Activated naive CD8-positive, alpha-beta T cell (primary cell): ENCODE results near the gene BLCAP.

Experiments
- H3K27ac Mint-ChIP-seq: one replicate; pipeline ENCODE4 v1.8.0; 2021; ENCODE audit warnings: mixed read lengths
- H3K27me3 Mint-ChIP-seq: one replicate; pipeline ENCODE4 v1.8.0; 2021; ENCODE audit warnings: mixed read lengths
- H3K36me3 Mint-ChIP-seq: one replicate; pipeline ENCODE4 v1.8.0; 2021; ENCODE audit warnings: mixed read lengths
- H3K4me1 Mint-ChIP-seq: one replicate; pipeline ENCODE4 v1.8.0; 2021; ENCODE audit warnings: low read depth, mixed read lengths
- H3K4me3 Mint-ChIP-seq: one replicate; pipeline ENCODE4 v1.8.0; 2021; ENCODE audit warnings: mild to moderate bottlenecking, mixed read lengths
- H3K9me3 Mint-ChIP-seq: one replicate; pipeline ENCODE4 v1.8.0; 2021; ENCODE audit warnings: low read depth, mixed read lengths

The BLCAP gene

DNA sequence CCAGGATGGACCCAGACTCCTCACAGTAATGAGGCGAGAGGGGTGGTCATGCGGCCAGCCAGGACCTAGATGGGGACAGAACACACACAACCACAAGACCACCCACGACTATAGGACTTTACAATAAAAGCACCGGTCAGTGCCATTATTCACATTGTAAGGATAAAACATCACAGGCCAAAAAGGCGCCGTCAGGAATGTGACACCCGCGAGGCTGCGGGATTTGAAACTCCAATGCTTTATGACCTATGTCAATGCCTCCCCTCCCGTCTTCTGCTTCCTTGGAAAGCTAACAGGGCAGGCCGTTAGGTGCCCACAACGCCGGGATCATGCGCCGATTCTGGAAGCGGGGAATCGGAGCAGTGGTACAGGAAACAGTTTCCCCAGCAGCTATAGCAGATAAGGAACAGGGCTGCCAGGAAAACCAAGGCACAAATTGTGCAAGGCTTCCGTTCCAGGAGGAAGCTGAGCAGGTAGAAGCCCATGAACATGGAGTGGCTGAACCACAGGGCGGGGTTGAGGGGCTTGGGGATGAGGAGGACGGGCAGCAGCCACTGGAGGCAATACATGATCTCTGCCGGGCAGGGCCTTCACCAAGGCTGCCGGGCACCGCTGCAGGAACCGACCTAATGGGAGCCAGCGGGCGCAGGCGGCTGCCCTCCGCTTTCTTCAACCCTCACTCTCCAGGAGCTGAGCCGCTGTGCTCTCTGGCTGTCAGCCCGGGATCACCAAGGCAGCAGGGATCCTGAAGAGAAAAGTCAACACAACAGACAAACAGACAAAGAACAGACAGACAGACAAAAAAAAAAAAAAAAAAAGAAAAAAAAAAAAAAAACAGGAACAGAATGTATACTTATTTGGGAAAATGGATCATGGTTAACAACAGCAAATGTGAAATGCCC, 8.8 kb downstream of the BLCAP start:
- H3K27me3 Mint-ChIP-seq: no peaks in the 10 kb centered on the region
- H3K4me3 Mint-ChIP-seq: no peak overlapping the region

GRCh38 chr20:37518059-37518458, 9.6 kb downstream of the BLCAP start:
- Mint-ChIP-seq H3K4me3 (no peak overlapping the region), H3K27me3 (no peaks in the 10 kb centered on the region), H3K36me3 (peaks cover 7% of the 10 kb centered on the region), H3K27ac (no peak overlapping the region), H3K4me1 (peaks cover 35% of the 10 kb centered on the region), H3K9me3 (no peaks in the 10 kb centered on the region)

More for the DNA sequence above, 8.8 kb downstream of the BLCAP start:
- Mint-ChIP-seq H3K27ac (no peak overlapping the region), H3K4me1 (peaks cover 43% of the 10 kb centered on the region), H3K9me3 (no peaks in the 10 kb centered on the region), H3K36me3 (peaks cover 7% of the 10 kb centered on the region)

- Mint-ChIP-seq H3K36me3 (peaks cover 8% of the 10 kb centered on the region), H3K27ac (no peak overlapping the region), H3K9me3 (no peaks in the 10 kb centered on the region), H3K4me1 (peaks cover 30% of the 10 kb centered on the region), H3K4me3 (no peak overlapping the region), H3K27me3 (no peaks in the 10 kb centered on the region)
These were observed 10.6 kb downstream of the BLCAP start for GRCh38 chr20:37516811-37517750.

- Mint-ChIP-seq H3K36me3 (peaks cover 14% of the 10 kb centered on the region), H3K4me1 (peaks cover 27% of the 10 kb centered on the region), H3K27ac (no peak overlapping the region), H3K9me3 (no peaks in the 10 kb centered on the region), H3K27me3 (no peaks in the 10 kb centered on the region), H3K4me3 (no peak overlapping the region)
These were observed 11.8 kb downstream of the BLCAP start for GRCh38 chr20:37515876-37516275.

DNA sequence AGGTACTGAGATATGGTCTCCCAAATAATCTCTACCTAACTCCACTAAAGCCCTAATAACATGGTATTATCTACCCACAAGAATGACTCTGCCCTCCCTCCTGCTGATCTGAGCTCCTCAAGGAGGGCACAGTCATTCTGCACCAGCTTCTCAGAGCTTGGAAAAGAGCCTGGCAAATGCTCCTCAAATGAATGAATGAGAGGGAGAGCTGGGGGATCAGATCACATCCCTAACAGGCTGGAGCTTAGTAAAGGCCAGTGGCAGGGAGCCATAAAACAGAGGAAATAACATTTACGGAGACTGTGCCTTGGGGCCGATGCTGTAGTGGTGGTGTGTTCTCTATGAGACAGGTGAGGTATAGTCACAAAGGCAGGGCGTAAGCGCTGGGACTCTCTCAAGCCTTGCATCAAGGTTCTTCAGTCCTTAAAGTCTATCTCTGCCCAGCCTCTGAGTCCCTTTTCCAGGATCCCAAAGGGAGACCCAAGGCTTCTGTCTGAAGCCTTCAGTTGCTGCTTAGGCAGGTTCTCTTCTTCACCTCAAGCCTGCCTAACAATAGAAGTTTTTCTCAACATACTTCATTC, 13.8 kb downstream of the BLCAP start:
- Mint-ChIP-seq H3K36me3 (peaks cover 14% of the 10 kb centered on the region), H3K27ac (no peak overlapping the region), H3K4me1 (peaks cover 21% of the 10 kb centered on the region)

GRCh38 chr20:37511610-37512275, 15.9 kb downstream of the BLCAP start:
- Mint-ChIP-seq H3K36me3 (peaks cover 11% of the 10 kb centered on the region), H3K27ac (no peak overlapping the region), H3K4me3 (no peak overlapping the region), H3K4me1 (peaks cover 12% of the 10 kb centered on the region), H3K9me3 (no peaks in the 10 kb centered on the region), H3K27me3 (no peaks in the 10 kb centered on the region)

More for the DNA sequence above, 13.8 kb downstream of the BLCAP start:
- Mint-ChIP-seq H3K27me3 (no peaks in the 10 kb centered on the region), H3K4me3 (no peak overlapping the region), H3K9me3 (no peaks in the 10 kb centered on the region)

DNA sequence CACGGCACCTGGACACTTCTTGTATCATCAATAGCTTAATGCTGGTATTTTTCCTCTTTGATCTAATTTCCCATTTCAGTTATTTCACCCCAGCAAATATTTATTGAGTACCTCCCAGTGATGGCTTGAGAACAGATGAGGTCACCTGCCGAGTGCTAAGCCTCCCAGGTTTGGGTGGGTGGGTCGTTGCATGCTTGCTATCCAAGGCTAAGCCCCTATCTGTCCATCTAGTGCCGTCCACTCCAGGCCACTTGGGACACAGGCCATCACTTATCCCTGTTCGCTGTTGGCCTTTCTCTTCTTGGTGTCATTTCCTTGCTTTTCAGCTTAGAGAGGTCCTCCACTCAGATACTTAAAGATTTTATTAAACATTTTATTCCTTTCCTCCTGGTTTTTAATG, 17.4 kb downstream of the BLCAP start:
- Mint-ChIP-seq H3K27ac (no peak overlapping the region), H3K4me3 (no peak overlapping the region), H3K4me1 (peaks cover 7% of the 10 kb centered on the region), H3K36me3 (peaks cover 10% of the 10 kb centered on the region), H3K9me3 (no peaks in the 10 kb centered on the region), H3K27me3 (no peaks in the 10 kb centered on the region)

DNA sequence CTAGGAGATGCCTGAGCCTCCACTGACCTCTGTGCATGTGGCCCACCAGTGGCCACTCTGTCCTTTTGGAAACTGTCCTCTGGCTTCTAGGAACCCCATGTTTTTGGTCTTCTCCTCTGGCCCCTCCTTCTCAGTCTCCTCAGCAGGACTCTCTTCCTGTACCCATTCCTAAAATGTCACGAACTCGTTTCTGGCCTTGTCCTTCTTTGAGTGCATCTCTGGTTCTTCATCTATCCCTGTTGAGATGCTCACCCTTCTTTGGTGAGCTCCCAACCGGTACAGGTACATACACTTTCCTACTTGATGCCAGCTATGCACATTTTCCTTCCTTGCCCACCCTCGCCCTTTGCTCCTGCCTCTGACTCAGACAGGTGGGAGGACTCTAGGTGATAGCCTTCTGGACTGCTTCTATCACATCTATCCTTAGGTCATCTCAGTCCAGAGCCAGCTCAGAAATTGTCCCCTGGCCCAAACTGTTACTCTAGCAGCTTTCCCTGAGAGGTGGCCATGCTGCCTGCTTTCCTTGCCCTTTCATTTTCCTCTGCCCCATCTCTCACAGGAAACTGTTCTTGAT, 21.4 kb downstream of the BLCAP start:
- no peaks in the 10 kb centered on the region for H3K4me1 Mint-ChIP-seq
- H3K27me3 Mint-ChIP-seq: no peaks in the 10 kb centered on the region
- no peaks in the 10 kb centered on the region for H3K9me3 Mint-ChIP-seq
- H3K36me3 Mint-ChIP-seq: peaks cover under 1% of the 10 kb centered on the region
- no peak overlapping the region for H3K4me3 Mint-ChIP-seq
- no peak overlapping the region for H3K27ac Mint-ChIP-seq

- H3K9me3 Mint-ChIP-seq: no peaks in the 10 kb centered on the region
- H3K27me3 Mint-ChIP-seq: no peaks in the 10 kb centered on the region
- no peaks in the 10 kb centered on the region for H3K4me1 Mint-ChIP-seq
- H3K27ac Mint-ChIP-seq: peak overlapping the region; percentile 37
- no peak overlapping the region for H3K4me3 Mint-ChIP-seq
- no peaks in the 10 kb centered on the region for H3K36me3 Mint-ChIP-seq
These were observed 22.2 kb downstream of the BLCAP start for GRCh38 chr20:37505263-37506151.

DNA sequence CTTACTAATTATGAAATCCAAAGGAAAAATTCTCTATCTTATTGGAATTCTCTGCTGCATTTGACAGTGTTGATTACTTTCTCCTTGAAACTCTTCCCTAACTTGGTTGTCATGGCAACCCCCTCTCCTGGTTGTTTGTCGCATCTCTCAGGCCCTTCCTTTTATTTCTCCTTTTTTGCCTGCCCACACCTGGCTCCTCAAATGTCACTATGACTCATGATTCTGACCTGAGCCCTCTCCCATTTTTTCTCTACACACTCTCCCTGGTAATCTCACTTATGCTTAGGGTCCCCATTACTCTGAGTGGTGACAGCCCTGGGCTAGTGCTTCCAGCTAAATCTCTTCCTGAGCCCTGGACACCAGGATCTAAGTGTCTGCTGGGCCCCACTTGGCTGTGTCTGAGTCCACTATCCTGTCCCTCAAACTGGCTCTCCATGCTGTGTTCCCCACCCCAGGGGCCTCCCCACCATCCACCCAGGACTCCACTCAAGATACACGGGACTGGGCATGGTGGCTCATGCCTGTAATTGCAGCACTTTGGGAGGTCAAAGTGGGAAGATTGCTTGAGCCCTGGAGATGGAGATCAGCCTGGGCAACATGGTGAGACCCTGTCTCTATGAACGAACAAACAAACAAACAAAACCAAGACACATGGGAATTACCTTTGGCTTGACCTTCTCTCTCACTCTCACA, 23.1 kb downstream of the BLCAP start:
- H3K4me1 Mint-ChIP-seq: no peaks in the 10 kb centered on the region

GRCh38 chr20:37503256-37503927, 24.3 kb downstream of the BLCAP start:
- Mint-ChIP-seq H3K27me3 (no peaks in the 10 kb centered on the region), H3K36me3 (no peaks in the 10 kb centered on the region), H3K9me3 (no peaks in the 10 kb centered on the region), H3K4me3 (no peak overlapping the region), H3K27ac (no peak overlapping the region), H3K4me1 (no peaks in the 10 kb centered on the region)

More for the DNA sequence above, 23.1 kb downstream of the BLCAP start:
- H3K27me3 Mint-ChIP-seq: no peaks in the 10 kb centered on the region
- no peaks in the 10 kb centered on the region for H3K9me3 Mint-ChIP-seq
- no peaks in the 10 kb centered on the region for H3K36me3 Mint-ChIP-seq
- no peak overlapping the region for H3K4me3 Mint-ChIP-seq
- H3K27ac Mint-ChIP-seq: peak overlapping the region; percentile 37

- H3K27ac Mint-ChIP-seq: no peak overlapping the region
- H3K4me1 Mint-ChIP-seq: no peaks in the 10 kb centered on the region
- H3K36me3 Mint-ChIP-seq: no peaks in the 10 kb centered on the region
- H3K9me3 Mint-ChIP-seq: no peaks in the 10 kb centered on the region
- no peaks in the 10 kb centered on the region for H3K27me3 Mint-ChIP-seq
- H3K4me3 Mint-ChIP-seq: no peak overlapping the region
These were observed 25.0 kb downstream of the BLCAP start for GRCh38 chr20:37502654-37503053.
